NCI-H1092 treated with DMSO at 0.1 percent for 48 hours (cell line): ENCODE measurements around the gene AGAP1.

Experiments used
- DNase-seq: peaks from one replicate; lab custom pipeline; 2025; lab: John Stamatoyannopoulos, UW

Gene AGAP1

GRCh38 chr2:235812185-235812665 is 318.4 kb downstream of the AGAP1 start:
- no peak for DNase-seq

GRCh38 chr2:235813398-235813797 is 319.6 kb downstream of the AGAP1 start:
- no peak for DNase-seq

- no peak for DNase-seq
These were observed 326.7 kb downstream of the AGAP1 start for GRCh38 chr2:235820571-235820970.

GRCh38 chr2:235824331-235824730 is 330.5 kb downstream of the AGAP1 start:
- no peak for DNase-seq

GRCh38 chr2:235825946-235826345 is 332.1 kb downstream of the AGAP1 start:
- no peak for DNase-seq

- no peak for DNase-seq
These were observed 333.0 kb downstream of the AGAP1 start for GRCh38 chr2:235826826-235827225.

GRCh38 chr2:235827585-235827992 is 333.7 kb downstream of the AGAP1 start:
- DNase-seq = no peak

GRCh38 chr2:235829726-235830125 is 335.9 kb downstream of the AGAP1 start:
- no peak for DNase-seq

GRCh38 chr2:235831755-235832154 is 337.9 kb downstream of the AGAP1 start:
- no peak for DNase-seq

- no peak for DNase-seq
These were observed 339.1 kb downstream of the AGAP1 start for GRCh38 chr2:235832941-235833340.

GRCh38 chr2:235833971-235834620 is 340.3 kb downstream of the AGAP1 start:
- DNase-seq = no peak

GRCh38 chr2:235834781-235835180 is 340.9 kb downstream of the AGAP1 start:
- DNase-seq = no peak

GRCh38 chr2:235835810-235836209 is 342.0 kb downstream of the AGAP1 start:
- no peak for DNase-seq

- no peak for DNase-seq
These were observed 342.7 kb downstream of the AGAP1 start for GRCh38 chr2:235836491-235836911.

- no peak for DNase-seq
These were observed 345.4 kb downstream of the AGAP1 start for GRCh38 chr2:235839226-235839625.

GRCh38 chr2:235839974-235840373 is 346.1 kb downstream of the AGAP1 start:
- DNase-seq = no peak

GRCh38 chr2:235841863-235842262 is 348.0 kb downstream of the AGAP1 start:
- DNase-seq = no peak

GRCh38 chr2:235842941-235843340 is 349.1 kb downstream of the AGAP1 start:
- DNase-seq = no peak

GRCh38 chr2:235843591-235844395 is 349.9 kb downstream of the AGAP1 start:
- no peak for DNase-seq

GRCh38 chr2:235844561-235844960 is 350.7 kb downstream of the AGAP1 start:
- no peak for DNase-seq

GRCh38 chr2:235845245-235845644 is 351.4 kb downstream of the AGAP1 start:
- DNase-seq = no peak

- DNase-seq = no peak
These were observed 353.7 kb downstream of the AGAP1 start for GRCh38 chr2:235847576-235847975.

- DNase-seq = no peak
These were observed 354.2 kb downstream of the AGAP1 start for GRCh38 chr2:235848055-235848454.
